Right renal cortex interstitium (tissue), 3 donors: Measurements from ENCODE around the gene KRTAP4-12. TPM values are rescaled to one million over a fixed set of nuclear protein-coding genes. Genes with fewer than 3 reads are reported as not detected.
"Not testable (repeated sequence)": the region's sequence is repeated elsewhere in the genome, so short reads cannot be mapped to it uniquely, and the experiment has no call there.

Experiments
- DNase-seq, 3 donors: peaks; one replicate each; pipeline ENCODE4 v3.0.0-alpha.2; 2013; ENCODE audit warnings: low read depth in 3 of 3, low spot score in 2 of 3
- polyA plus RNA-seq, 3 donors: library from polyadenylated mRNA; unstranded; fragments of 120-200 nt; gene quantifications; one replicate each; pipeline ENCODE4 v1.2.1, GENCODE V29; 2013; ENCODE audit not compliant: insufficient read length in 3 of 3

The KRTAP4-12 gene
- polyA plus RNA-seq, 3 donors, result not detected

DNA sequence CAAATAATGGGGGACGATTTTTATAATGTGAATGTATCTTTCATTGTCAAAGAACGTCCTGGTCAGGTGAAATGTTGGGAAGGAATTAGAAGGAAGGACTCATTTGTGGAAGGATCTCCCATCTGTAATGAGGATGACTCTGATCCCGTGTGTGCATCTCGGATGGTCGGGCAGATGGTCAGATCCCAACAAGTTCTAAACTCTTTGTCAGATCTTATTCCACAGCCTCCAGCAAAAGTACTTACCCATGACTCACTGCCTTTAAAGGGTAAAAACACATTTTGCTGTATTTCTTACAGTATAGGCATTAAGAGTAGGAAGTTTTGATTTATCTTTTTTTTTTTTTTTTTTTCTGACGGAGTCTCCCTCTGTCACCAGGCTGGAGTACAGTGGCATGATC lies 25.5 kb downstream of the KRTAP4-12 start:
- DNase-seq, result no peak

DNA sequence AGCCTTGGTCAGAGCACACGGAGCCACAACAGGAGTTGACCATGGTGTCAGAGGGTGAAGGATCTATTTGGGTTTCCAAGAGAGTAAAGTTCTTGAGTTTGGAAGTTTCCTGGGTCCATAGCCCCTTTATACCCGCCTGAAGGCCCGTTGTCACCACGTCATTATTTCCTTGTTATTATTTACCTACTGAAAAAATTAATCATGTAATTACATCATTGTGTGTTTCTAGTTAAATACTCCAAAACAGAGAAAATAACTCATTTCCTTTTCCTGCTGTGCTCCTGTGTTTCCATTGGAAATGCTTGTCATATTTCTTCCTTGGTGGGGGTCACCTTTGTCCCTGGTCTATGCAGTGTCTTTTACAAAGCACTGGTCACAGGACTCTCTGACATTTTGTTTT lies 25.9 kb downstream of the KRTAP4-12 start, which contains the start of gene KRTAP4-8:
Gene KRTAP4-8 (minus strand): TSS at position 101 of the 400 bp plus-strand sequence. CDS start 58 bp downstream, at position 43.
- no peak for DNase-seq

DNA sequence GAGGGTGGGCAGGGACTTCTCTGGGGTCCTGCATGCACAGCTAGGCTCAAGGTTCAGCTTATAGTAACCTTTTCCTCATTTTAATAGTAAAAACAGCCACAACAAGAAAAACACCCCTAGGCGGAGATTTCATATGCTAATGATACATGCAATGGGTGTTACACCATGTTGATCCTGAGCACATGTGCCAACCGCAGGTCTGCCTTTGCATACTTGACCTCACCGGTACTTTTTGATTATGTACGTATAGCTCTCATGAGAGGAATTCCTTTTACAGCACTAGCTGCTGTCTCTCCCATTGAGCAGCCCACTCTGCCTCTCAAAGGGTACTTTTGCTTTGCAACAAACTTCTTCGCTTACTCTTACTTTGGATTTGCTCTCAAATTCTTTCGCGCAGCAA lies 27.9 kb downstream of the KRTAP4-12 start:
- DNase-seq, result no peak

DNA sequence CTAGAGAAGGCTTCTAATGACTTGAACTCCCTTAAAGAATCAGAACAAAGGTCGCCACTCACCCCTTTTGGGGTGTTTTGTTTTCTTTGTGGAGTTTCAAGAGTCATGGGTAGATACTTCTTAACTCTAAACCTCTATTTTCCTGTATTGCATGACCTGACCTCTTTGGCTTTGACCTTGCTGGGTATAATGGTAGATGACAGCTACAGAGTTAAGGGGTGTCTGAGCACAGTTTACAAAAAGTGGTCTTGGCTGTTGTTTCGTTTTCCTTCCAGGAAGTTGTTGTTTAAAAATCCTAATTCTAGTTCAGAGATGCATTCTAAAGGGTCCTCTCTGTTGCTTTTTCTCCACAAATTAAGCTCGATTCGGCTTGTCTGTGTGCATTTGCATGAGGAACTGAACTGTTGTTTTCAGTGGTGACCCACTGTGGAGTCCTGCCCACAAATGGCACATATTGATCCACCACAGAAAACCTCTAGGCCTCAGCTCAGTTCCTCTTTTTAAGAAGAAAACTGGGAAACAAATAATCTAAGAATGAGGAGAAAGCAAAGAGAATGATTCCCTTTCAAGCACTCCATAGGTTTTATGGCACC lies 35.1 kb downstream of the KRTAP4-12 start:
- DNase-seq, result not testable (repeated sequence)

DNA sequence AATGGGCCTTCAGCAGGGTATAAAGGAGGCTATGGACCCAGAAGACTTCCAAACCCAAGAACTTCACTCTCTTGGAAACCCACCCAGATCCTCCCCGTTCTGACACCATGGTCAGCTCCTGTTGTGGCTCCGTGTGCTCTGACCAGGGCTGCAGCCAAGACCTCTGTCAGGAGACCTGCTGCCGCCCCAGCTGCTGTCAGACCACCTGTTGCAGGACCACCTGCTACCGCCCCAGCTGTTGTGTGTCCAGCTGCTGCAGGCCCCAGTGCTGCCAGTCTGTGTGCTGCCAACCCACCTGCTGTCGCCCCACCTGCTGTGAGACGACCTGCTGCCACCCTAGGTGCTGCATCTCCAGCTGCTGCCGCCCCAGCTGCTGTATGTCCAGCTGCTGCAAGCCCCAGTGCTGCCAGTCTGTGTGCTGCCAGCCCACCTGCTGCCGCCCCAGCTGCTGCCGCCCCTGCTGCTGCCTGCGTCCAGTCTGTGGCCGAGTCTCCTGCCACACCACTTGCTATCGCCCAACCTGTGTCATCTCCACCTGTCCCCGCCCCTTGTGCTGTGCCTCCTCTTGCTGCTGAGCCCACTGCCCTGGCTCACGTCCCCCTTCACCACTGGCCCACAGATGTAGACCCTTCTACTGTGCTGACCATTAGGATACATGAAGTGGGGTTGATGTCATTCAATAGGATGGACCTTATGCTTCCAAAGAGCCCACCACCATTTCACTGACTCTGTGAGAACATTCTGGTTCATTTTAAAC lies 39.7 kb downstream of the KRTAP4-12 start, which contains the start of gene KRTAP4-7:
Gene KRTAP4-7 (plus strand): TSS at position 51 of the 757 bp plus-strand sequence. CDS start 57 bp downstream, at position 108.
- DNase-seq, result not testable (repeated sequence)

DNA sequence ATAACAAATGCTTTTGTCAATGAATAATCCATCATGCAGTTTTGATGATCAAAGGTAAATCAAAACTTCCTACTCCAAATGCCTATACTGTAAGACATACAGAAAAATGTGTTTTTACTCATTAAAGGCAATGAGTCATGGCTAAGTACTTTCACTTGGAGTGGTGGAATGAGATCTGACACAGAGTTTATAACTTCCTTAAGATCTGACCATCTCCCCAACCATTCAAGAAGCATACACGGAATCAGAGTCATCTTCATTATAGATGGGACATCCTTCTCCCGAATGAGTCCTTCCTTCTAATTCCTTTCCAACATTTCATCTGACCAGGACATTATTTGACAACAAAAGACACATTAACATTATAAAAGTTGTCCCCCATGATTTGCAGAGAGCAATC lies 40.6 kb downstream of the KRTAP4-12 start:
- not testable (repeated sequence) for DNase-seq

DNA sequence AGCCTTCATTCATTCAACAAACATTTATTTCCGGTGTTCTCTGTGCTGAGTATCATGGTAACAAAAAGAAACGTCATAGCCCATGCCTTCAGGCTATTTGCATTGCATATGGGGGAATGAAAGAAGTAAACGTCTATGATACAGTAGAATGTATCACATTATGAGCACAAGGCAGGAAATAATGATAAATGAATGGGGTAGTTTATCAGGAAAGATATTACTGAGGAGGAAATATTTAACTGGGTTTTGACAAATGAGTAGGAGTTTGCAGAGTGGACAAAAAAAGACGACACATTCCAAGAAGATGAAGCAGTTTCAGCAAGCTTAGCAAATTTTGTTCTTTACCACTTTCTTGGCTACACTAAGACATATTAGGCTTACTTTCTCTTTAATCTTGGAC lies 41.4 kb downstream of the KRTAP4-12 start:
- no peak for DNase-seq

DNA sequence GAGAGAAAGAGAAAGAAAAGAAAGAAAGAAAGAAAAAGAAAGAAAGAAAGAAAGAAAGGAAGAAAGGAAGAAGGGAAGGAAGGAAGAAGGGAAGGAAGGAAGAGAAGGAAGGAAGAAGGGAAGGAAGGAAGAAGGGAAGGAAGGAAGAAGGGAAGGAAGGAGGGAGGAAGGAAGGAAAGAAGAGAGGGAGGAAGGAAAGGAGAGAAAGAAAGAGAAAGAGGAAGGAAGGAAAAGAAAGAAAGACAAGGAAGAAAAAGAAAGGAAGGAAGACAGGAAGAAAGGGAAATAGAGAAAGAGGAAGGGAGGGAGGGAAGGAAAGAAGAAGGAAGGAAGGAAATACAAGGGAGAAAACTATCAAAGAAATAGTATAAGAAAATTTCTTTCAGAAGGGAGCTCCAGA lies 47.2 kb downstream of the KRTAP4-12 start:
- no peak for DNase-seq

DNA sequence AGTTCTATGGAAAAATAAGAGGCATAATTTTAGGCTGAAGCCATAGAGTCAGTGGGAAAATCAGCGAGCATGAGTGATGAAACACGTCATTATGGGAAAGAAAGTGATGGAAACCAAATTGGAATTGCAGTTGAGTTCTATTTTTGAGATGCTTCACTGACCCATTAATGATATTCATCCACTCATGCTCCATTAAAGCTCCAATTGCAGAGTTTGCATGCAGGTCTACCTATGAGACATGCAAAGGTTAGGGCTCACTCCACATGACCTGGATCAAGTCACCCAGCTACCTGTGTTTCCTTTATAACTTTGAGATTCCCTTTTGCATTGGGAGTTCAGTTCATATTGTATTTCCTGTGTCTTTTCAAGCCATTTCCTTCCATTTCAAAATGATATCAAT lies 50.3 kb downstream of the KRTAP4-12 start:
- DNase-seq, result no peak

Other genes starting within 250 kb of the KRTAP4-12 start
- gene KRT20, start 238.9 kb downstream of the KRTAP4-12 start, polyA plus RNA-seq, result under 1 TPM in 2 of 3 donors, not detected in 1; 0.17 to 0.37 TPM
- gene KRT23, start 186.5 kb downstream of the KRTAP4-12 start, polyA plus RNA-seq, result 1 to 10 TPM in 2 of 3 donors, under 1 TPM in 1; 0.45 to 2.2 (median 2.0) TPM
- gene KRT39, start 157.2 kb downstream of the KRTAP4-12 start, polyA plus RNA-seq, result not detected
- not detected for gene KRT40, start 139.9 kb downstream of the KRTAP4-12 start, polyA plus RNA-seq
- gene KRTAP3-3, start 130.0 kb downstream of the KRTAP4-12 start, polyA plus RNA-seq, result not detected
- gene KRTAP3-2, start 124.3 kb downstream of the KRTAP4-12 start, polyA plus RNA-seq, result not detected
- gene KRTAP3-1, start 115.1 kb downstream of the KRTAP4-12 start, polyA plus RNA-seq, result not detected
- gene KRTAP1-5, start 97.0 kb downstream of the KRTAP4-12 start, polyA plus RNA-seq, result not detected
- gene KRTAP1-4, start 94.0 kb downstream of the KRTAP4-12 start, polyA plus RNA-seq, result not detected
- not detected for gene KRTAP1-3, start 89.3 kb downstream of the KRTAP4-12 start, polyA plus RNA-seq
- not detected for gene KRTAP1-1, start 82.7 kb downstream of the KRTAP4-12 start, polyA plus RNA-seq
- not detected for gene KRTAP2-1, start 76.9 kb downstream of the KRTAP4-12 start, polyA plus RNA-seq
- not detected for gene KRTAP2-2, start 69.0 kb downstream of the KRTAP4-12 start, polyA plus RNA-seq
- not detected for gene KRTAP2-3, start 64.1 kb downstream of the KRTAP4-12 start, polyA plus RNA-seq
- not detected for gene KRTAP2-4, start 58.3 kb downstream of the KRTAP4-12 start, polyA plus RNA-seq
- not detected for gene KRTAP4-7, start 40.0 kb downstream of the KRTAP4-12 start, polyA plus RNA-seq
- not detected for gene KRTAP4-8, start 26.0 kb downstream of the KRTAP4-12 start, polyA plus RNA-seq
- gene KRTAP4-16, start 22.0 kb downstream of the KRTAP4-12 start, polyA plus RNA-seq, result not detected
- gene KRTAP4-9, start 18.8 kb downstream of the KRTAP4-12 start, polyA plus RNA-seq, result not detected
- gene KRTAP4-11, start 5.8 kb downstream of the KRTAP4-12 start, polyA plus RNA-seq, result not detected
- gene KRTAP4-6, start 16.4 kb upstream of the KRTAP4-12 start, polyA plus RNA-seq, result not detected
- gene KRTAP4-5, start 25.6 kb upstream of the KRTAP4-12 start, polyA plus RNA-seq, result not detected
- gene KRTAP4-4, start 36.6 kb upstream of the KRTAP4-12 start, polyA plus RNA-seq, result not detected
- not detected for gene KRTAP4-3, start 44.0 kb upstream of the KRTAP4-12 start, polyA plus RNA-seq
- not detected for gene KRTAP4-2, start 54.0 kb upstream of the KRTAP4-12 start, polyA plus RNA-seq
- not detected for gene KRTAP4-1, start 60.7 kb upstream of the KRTAP4-12 start, polyA plus RNA-seq
- gene KRTAP9-1, start 65.7 kb upstream of the KRTAP4-12 start, polyA plus RNA-seq, result not detected
- not detected for gene KRTAP9-2, start 102.5 kb upstream of the KRTAP4-12 start, polyA plus RNA-seq
- gene KRTAP9-3, start 108.3 kb upstream of the KRTAP4-12 start, polyA plus RNA-seq, result not detected
- gene KRTAP9-8, start 113.8 kb upstream of the KRTAP4-12 start, polyA plus RNA-seq, result not detected
- gene KRTAP9-4, start 125.5 kb upstream of the KRTAP4-12 start, polyA plus RNA-seq, result not detected
- not detected for gene KRTAP9-9, start 131.2 kb upstream of the KRTAP4-12 start, polyA plus RNA-seq
- under 1 TPM; 0.10 to 0.14 (median 0.11) TPM for gene KRTAP9-6, start 141.2 kb upstream of the KRTAP4-12 start, polyA plus RNA-seq
- not detected for gene KRTAP9-7, start 151.5 kb upstream of the KRTAP4-12 start, polyA plus RNA-seq
- not detected for gene KRTAP29-1, start 178.7 kb upstream of the KRTAP4-12 start, polyA plus RNA-seq
- gene KRTAP16-1, start 185.1 kb upstream of the KRTAP4-12 start, polyA plus RNA-seq, result not detected
- not detected for gene KRTAP17-1, start 191.5 kb upstream of the KRTAP4-12 start, polyA plus RNA-seq
- gene KRT33A, start 226.6 kb upstream of the KRTAP4-12 start, polyA plus RNA-seq, result not detected
- gene KRT33B, start 245.6 kb upstream of the KRTAP4-12 start, polyA plus RNA-seq, result not detected